HG02884 (cell line): ENCODE data around the gene LOXHD1.

ENCODE experiments used
- ATAC-seq: cut with Tn5 transposase; IDR thresholded peaks from one replicate; pipeline ENCODE4 v1.9.1; 2021; ENCODE audit warnings: mild to moderate bottlenecking, moderate library complexity; ENCODE audit not compliant: unreplicated experiment

The LOXHD1 gene

GRCh38 chr18:46672062-46672970, 15.3 kb upstream of the LOXHD1 start:
- no peak for ATAC-seq

GRCh38 chr18:46668694-46669093, 11.7 kb upstream of the LOXHD1 start:
- no peak for ATAC-seq

DNA sequence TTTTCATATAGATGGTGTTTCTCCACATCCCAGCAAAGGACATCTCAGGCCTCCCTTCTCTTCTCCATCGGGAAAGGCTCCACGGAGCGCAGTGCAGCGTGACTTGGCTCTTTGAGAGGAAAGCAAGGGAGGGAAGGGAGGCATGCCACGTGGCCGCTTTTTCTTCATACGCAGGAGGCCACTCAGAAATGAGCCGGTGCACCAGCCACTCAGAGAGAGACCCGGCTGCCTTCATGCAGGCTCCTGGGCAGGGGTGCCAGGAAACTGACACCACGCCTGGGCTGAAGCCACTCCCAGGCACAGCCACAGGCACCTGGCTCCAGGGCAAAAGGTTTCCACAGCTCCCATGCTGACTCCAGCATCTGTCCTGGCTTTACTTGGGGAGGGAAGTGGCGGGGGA, 11.1 kb upstream of the LOXHD1 start:
- ATAC-seq, result no peak

DNA sequence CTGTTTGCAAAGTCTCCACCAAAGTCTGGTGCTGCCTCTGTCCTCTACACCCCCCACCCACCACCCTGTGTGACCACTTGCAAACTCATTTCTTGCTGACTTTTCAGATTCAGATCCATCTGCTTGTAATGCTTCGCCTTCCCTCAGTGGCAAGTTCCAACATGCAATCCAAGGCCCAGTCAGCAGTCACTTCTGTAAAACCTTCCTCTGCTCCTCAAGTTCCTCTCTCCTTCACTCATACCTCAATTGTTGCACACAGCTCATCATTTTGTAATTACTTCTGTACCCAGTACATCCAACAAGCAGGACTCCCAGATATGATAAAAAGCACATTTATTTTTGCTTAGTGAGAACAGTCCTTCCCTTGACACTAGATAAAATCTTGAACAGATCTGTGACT, 6.5 kb upstream of the LOXHD1 start:
- ATAC-seq, result no peak

GRCh38 chr18:46660957-46661749, 4.1 kb upstream of the LOXHD1 start:
- no peak for ATAC-seq

GRCh38 chr18:46659484-46659883, 2.5 kb upstream of the LOXHD1 start:
- ATAC-seq, result no peak

DNA sequence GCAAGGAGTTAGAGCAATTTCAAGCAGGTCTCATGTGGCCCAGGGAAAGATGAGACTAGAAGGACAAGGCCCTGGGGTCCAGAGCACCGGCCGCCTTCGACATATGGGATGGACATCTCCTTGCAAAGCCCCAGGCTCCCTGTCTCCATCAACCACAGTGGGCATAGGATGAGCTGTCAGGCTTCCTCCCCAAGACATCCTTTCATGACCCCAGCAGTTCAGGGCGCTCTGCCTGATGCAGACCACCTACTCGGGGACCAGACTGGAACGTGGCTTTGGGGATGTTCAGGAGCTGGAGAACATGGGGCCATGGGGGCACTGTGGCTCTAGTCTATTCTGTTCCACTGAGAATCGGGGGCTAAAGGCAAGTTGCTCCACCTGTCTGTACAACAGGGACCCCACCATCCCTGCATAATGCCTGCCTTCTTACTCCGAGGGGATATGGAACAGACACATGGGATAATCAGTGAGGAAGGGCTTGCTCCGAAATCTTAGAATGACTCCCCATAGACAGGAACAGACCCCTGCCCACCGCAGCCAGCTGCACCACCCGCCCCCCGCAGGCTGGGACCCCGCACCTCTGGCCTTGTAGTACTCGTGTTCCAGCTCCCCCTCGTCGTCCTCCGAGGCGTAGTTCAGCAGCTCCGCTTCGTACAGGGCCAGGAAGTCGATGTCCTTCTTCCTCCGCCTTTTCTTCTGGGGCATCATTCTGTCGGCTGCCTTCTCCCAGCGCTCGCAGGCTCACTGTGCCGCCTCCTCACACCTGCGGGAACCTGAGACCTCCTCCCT, 500 bp downstream of the LOXHD1 start:
- ATAC-seq, result no peak

DNA sequence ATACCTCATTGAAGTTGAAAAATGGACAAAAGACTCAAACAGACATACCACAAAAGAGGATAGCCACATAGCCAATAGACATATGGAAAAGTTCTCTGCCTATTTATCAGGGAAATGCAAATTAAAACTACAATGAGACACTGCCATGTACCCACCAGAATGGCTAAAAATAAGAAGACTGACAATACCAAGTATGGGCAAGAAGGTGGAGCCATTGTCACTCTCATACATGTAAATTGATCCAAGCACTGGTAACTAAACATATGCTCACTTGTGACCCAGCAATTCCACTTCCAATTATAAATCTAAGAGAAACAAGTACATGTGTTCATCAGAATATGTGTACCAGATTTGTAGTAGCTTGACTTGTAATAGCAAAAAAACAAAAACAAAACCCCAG, 4.6 kb downstream of the LOXHD1 start:
- no peak for ATAC-seq

DNA sequence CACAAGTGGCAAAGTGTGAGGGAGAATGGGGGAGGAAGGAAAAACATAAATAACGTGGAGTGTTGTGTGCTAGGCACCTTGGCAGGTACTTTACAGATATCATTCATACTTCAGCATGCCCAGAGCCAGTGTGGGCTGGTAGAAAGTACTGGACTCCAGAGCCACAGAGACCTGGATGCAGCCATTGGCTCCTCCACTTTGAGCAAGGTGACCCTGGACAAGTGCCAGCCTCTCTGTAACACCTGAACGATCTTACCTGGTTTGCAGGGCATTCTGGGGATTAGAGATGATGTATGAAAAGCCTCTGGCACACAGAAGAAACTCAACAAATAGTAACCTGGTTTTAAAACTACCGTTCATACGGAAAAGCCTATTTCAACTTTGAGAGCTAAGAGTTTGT, 6.3 kb downstream of the LOXHD1 start:
- no peak for ATAC-seq

DNA sequence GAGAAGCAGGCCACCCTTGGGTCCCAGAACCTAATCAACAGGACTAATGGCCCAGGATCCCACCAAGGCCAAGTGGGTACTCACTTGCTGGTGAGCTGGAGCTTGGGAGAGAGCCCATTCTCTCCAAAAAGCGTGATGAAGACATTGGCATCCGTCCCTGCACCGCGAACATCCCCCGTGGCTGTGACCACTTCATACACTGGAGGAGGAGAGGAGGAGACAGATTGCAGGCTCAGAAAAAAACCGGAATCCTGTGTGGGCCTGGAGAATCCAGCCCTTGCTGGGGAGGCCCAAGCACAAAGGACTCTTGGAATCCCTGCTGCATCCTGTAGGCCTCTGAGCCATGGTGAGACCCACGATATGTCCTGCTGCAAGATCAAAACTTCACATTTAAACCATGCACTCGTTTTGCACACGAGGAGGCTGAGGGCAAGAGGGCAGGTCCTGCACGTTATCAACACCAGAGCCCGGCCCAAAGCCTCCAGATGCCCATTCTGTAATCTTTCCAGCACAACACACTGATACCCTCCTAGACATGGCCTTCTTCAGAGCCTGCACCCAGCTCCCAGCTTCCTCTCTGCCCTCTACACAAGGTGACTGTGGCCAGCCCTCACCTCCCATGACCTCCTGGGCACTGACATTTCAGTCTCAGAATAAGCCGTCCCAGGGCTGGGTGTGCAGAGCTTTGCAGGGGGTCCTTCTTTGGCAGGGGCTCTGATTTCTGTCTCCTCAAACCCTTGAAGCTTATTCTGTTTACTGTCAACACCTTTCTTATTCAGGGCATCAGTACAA, 7.8 kb downstream of the LOXHD1 start:
- no peak for ATAC-seq

DNA sequence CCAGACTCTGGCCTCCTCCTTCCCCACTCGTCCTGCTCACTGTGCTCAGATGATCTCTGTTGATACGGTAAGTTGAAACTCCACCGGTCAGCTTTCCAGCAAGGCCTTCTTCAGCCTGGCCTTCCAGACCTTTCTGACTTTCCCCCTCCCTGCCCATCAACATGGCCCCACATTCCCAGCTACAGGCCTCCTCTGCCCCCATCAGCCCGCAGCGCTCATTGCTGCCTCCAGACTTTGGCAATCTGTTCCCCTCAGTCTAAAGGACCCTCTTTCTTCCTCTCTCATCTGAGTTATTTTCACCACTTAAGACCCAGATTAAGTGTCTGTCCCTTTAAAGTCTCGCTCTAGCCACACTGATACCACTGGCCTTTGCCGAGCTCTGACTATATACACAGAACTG, 10.6 kb downstream of the LOXHD1 start:
- no peak for ATAC-seq

- no peak for ATAC-seq
Observed at GRCh38 chr18:46642561-46642960, 14.5 kb downstream of the LOXHD1 start.

- ATAC-seq, result no peak
Observed at GRCh38 chr18:46641917-46642316, 15.1 kb downstream of the LOXHD1 start.

DNA sequence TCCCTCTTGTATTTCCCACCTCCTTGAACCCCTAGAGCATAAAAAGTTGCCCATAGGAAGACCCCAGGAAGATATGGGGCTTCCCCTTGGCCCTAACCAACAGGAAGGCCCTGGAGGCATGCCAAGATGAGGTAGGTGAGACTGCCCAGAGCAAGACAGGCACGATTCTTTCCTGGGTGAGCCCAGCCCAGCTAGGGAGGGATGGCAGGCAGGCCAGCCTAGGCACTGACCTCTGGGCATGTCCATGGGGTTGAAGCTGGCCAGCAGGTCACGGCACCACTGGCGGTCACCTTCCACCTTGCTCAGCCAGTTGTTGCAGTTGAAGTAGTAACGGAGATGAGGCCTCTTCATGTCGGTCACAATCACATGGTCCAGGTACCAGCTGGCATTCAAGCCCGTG, 17.6 kb downstream of the LOXHD1 start:
- ATAC-seq, result no peak

GRCh38 chr18:46636040-46636630, 20.9 kb downstream of the LOXHD1 start:
- no peak for ATAC-seq

GRCh38 chr18:46632401-46633071, 24.5 kb downstream of the LOXHD1 start:
- ATAC-seq, result no peak

- no peak for ATAC-seq
Observed at GRCh38 chr18:46630991-46631390, 26.0 kb downstream of the LOXHD1 start.

DNA sequence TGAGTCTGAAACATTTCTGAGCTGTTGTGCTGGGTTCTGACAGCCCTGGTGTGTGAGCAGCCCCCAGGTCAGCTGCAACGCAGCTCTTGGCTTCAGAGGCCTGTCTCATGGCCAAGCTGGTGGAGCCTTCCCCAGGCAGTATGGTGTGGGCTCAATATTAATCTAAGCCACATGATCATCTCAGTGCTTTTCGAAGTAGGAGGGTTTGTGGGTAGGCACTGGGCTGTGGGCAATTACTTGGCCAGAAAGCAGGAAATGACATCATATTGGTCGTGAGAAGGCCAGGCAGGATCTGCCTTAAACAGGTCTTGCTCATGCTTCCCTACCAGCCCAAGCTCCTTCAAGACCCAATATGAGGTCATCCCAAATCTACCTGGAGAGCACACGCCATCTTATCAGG, 26.9 kb downstream of the LOXHD1 start:
- no peak for ATAC-seq

- no peak for ATAC-seq
Observed at GRCh38 chr18:46629361-46629760, 27.7 kb downstream of the LOXHD1 start.

- ATAC-seq, result no peak
Observed at GRCh38 chr18:46628206-46628605, 28.8 kb downstream of the LOXHD1 start.
